K562 (cell line): ENCODE measurements around the gene PASD1. TPM values are rescaled to one million over a fixed set of nuclear protein-coding genes. Genes with fewer than 3 reads are reported as not detected.

Experiments used
- ATAC-seq: fragments of 200-7000 bp; cut with Tn5 transposase; 3 replicates; pipeline ENCODE4 v1.9.1; 2020; ENCODE audit warnings: moderate library complexity
- BruUV-seq: library from RNA; stranded (reverse); fragments of 400-500 nt; replicated peaks from 2 replicates; lab custom pipeline; 2021; lab: Mats Ljungman, UMichigan
- CTCF ChIA-PET: fragments of 300-600 bp; formaldehyde crosslinking; extraction: SDS; loops from one replicate; lab custom pipeline; 2021; ENCODE audit warnings: low intra/inter-chr PET ratio; lab: Yijun Ruan, JAX
- POLR2A ChIA-PET: fragments of 300-600, 350-650 bp; sonication (Branson Sonifier 250); formaldehyde crosslinking; extraction: SDS; loops from one replicate; lab custom pipeline; 2021; ENCODE audit warnings: antibody characterized with exemption, inconsistent platforms; lab: Yijun Ruan, JAX
- DNase-seq, 4 experiments: peaks; one replicate each; pipeline versions ENCODE4 v3.0.0 to v3.0.0-alpha.2; 2011 to 2018; ENCODE audit warnings: low spot score in 3 of 4, mixed read lengths in 3 of 4; ENCODE audit errors: extremely low read depth in 1 of 4
- FAIRE-seq: peaks from 2 replicates; lab custom pipeline; 2011; peaks lifted over from hg19 to GRCh38; lab: Jason Lieb, UNC
- H2AFZ ChIP-seq: 2 replicates; pipeline ENCODE4 v1.6.0; 2011; ENCODE audit warnings: low read depth, low read length, control low read depth, inconsistent platforms
- H3K27ac ChIP-seq: fragments of 200-600 bp; 3 replicates; pipeline ENCODE4 v1.8.0; 2011; ENCODE audit warnings: low read depth, mild to moderate bottlenecking, control low read depth, inconsistent platforms, low read length, moderate library complexity, mixed read lengths; ENCODE audit errors: extremely low read depth
- H3K27me3 ChIP-seq, 2 experiments: fragments of 300-600 bp in 1 of 2; 2 replicates in 1 of 2; 3 replicates in 1 of 2; pipeline versions ENCODE4 v1.6.0 to v1.8.0; 2011; ENCODE audit warnings: inconsistent platforms in 2 of 2, low read length in 2 of 2, mild to moderate bottlenecking in 1 of 2, mixed read lengths in 1 of 2, moderate library complexity in 1 of 2; ENCODE audit not compliant: control insufficient read depth in 2 of 2, insufficient read depth in 2 of 2
- H3K36me3 ChIP-seq: fragments of 300-600 bp; 3 replicates; pipeline ENCODE4 v1.8.0; 2011; ENCODE audit warnings: mild to moderate bottlenecking, low read length, inconsistent platforms; ENCODE audit not compliant: control insufficient read depth, insufficient read depth
- H3K4me1 ChIP-seq, 2 experiments: fragments of 200-600 bp in 1 of 2; replicated peaks in 1 of 2; 2 replicates in 1 of 2; 3 replicates in 1 of 2; pipeline versions ENCODE4 v1.5.1 to v1.8.0; 2011; ENCODE audit warnings: inconsistent platforms in 2 of 2, low read length in 2 of 2, mild to moderate bottlenecking in 1 of 2, mixed read lengths in 1 of 2, moderate library complexity in 1 of 2; ENCODE audit not compliant: control insufficient read depth in 2 of 2, insufficient read depth in 2 of 2
- H3K4me2 ChIP-seq: 2 replicates; pipeline ENCODE4 v1.6.1; 2011; ENCODE audit warnings: low read length, control low read depth, inconsistent platforms, mixed read lengths; ENCODE audit not compliant: insufficient read depth
- H3K4me3 ChIP-seq: fragments of 200-600 bp; sonication (generic), shearing (Covaris generic); 2 replicates; pipeline ENCODE4 v1.5.1; 2016; ENCODE audit warnings: control low read depth, inconsistent platforms
- H3K79me2 ChIP-seq: fragments of 200-600 bp; 3 replicates; pipeline ENCODE4 v1.8.0; 2011; ENCODE audit warnings: low read length, inconsistent platforms; ENCODE audit not compliant: control insufficient read depth, insufficient read depth
- H3K9ac ChIP-seq, 2 experiments: 2 replicates each; pipeline versions ENCODE4 v1.6.0 to v1.6.1; 2011; ENCODE audit warnings: low read depth in 2 of 2, low read length in 2 of 2, control low read depth in 1 of 2, inconsistent platforms in 1 of 2, mild to moderate bottlenecking in 1 of 2, mixed read lengths in 1 of 2; ENCODE audit not compliant: insufficient read depth in 1 of 2
- H3K9me1 ChIP-seq: one replicate; pipeline ENCODE4 v1.6.0; 2011; ENCODE audit warnings: inconsistent platforms, mild to moderate bottlenecking, low read length, moderate library complexity; ENCODE audit not compliant: control insufficient read depth, insufficient read depth
- H3K9me3 ChIP-seq: replicated peaks from 2 replicates; pipeline ENCODE4 v1.5.1; 2011; ENCODE audit warnings: low read depth, low read length, inconsistent platforms; ENCODE audit not compliant: control insufficient read depth, insufficient read depth
- H4K20me1 ChIP-seq: replicated peaks from 2 replicates; pipeline ENCODE4 v1.6.1; 2011; ENCODE audit warnings: low read length, inconsistent platforms, mixed read lengths; ENCODE audit not compliant: control insufficient read depth, insufficient read depth
- CHD2 ChIP-seq: IDR thresholded peaks from 2 replicates; pipeline ENCODE4 v1.6.1; 2011; ENCODE audit warnings: low read depth, low read length
- EP300 ChIP-seq: IDR thresholded peaks from 2 replicates; pipeline ENCODE4 v1.6.1; 2012; ENCODE audit warnings: low read length, improper control_type of control experiment
- ETV1 ChIP-seq: fragments of 450-650 bp; conservative IDR thresholded peaks from 2 replicates; pipeline ENCODE4 v1.6.1; 2016; ENCODE audit warnings: missing genetic modification characterization, control low read depth, low read depth, missing compliant biosample characterization
- KDM2B ChIP-seq: fragments of 250-450 bp; sonication (Bioruptor Pico); IDR thresholded peaks from 2 replicates; pipeline ENCODE4 v1.8.0; 2021; ENCODE audit warnings: mild to moderate bottlenecking, moderate library complexity
- LARP7 ChIP-seq: fragments of 450-650 bp; IDR thresholded peaks from 2 replicates; pipeline ENCODE4 v1.6.1; 2016
- MCM5 ChIP-seq: fragments of 450-650 bp; IDR thresholded peaks from 2 replicates; pipeline ENCODE4 v1.6.1; 2016; ENCODE audit warnings: low read depth
- NCOA4 ChIP-seq: fragments of 450-650 bp; IDR thresholded peaks from 2 replicates; pipeline ENCODE4 v1.6.1; 2018; ENCODE audit warnings: mild to moderate bottlenecking; ENCODE audit not compliant: partially characterized antibody
- NFATC3 ChIP-seq: fragments of 450-650 bp; IDR thresholded peaks from 2 replicates; pipeline ENCODE4 v1.6.1; 2017; ENCODE audit warnings: mild to moderate bottlenecking
- NFIX ChIP-seq: fragments of 250-450 bp; sonication (Bioruptor Pico); IDR thresholded peaks from 2 replicates; pipeline ENCODE4 v1.4.0; 2020; ENCODE audit warnings: low read depth, mild to moderate bottlenecking, moderate library complexity
- RCOR1 ChIP-seq, 2 experiments: IDR thresholded peaks; 2 replicates each; pipeline ENCODE4 v1.6.1; 2012; ENCODE audit warnings: low read depth in 2 of 2, low read length in 2 of 2, borderline replicate concordance in 1 of 2, improper control_type of control experiment in 1 of 2
- SLC30A9 ChIP-seq: fragments of 250-450 bp; sonication (Bioruptor Pico); IDR thresholded peaks from 2 replicates; pipeline ENCODE4 v1.8.0; 2022; ENCODE audit warnings: mild to moderate bottlenecking, moderate library complexity
- SUPT5H ChIP-seq: fragments of 450-650 bp; IDR thresholded peaks from 2 replicates; pipeline ENCODE4 v1.6.1; 2016
- TAF15 ChIP-seq: fragments of 200-400 bp; formaldehyde crosslinking; IDR thresholded peaks from 2 replicates; pipeline ENCODE4 v1.6.1; 2017; ENCODE audit warnings: mild to moderate bottlenecking, low read depth, low read length, moderate library complexity
- ZNF24 ChIP-seq: fragments of 450-650 bp; IDR thresholded peaks from 2 replicates; pipeline ENCODE4 v1.6.1; 2016
- ZNF408 ChIP-seq: fragments of 250-450 bp; sonication (Bioruptor Pico); IDR thresholded peaks from 2 replicates; pipeline ENCODE4 v1.4.0; 2020; ENCODE audit warnings: low read depth, mild to moderate bottlenecking, moderate library complexity
- ZNF584 ChIP-seq: fragments of 200-800 bp; sonication (Bioruptor generic); IDR thresholded peaks from 2 replicates; pipeline ENCODE4 v1.6.1; 2016; ENCODE audit warnings: low read depth, mild to moderate bottlenecking, missing genetic modification characterization, missing compliant biosample characterization
- WGBS: fragments of 100-300 bp; shearing (Covaris generic); methylation state at CpG from one replicate; pipeline ENCODE4 v1.1.6; 2016; ENCODE audit warnings: low coverage, mixed read lengths; ENCODE audit not compliant: insufficient coverage; ENCODE audit errors: missing lambda C conversion rate; 5-methylcytosine and 5-hydroxymethylcytosine counted together
- in situ Hi-C: fragments of 300-500 bp; cut with MboI; formaldehyde crosslinking; loops from 4 replicates; pipeline ENCODE4 v1.15.0; 2018; ENCODE audit warnings: inconsistent platforms, mixed read lengths
- intact Hi-C: fragments of 100-400 bp; cut with micrococcal nuclease; formaldehyde crosslinking; loops from 2 replicates; pipeline ENCODE4 v1.14.2; 2022
- polyA plus RNA-seq, 8 experiments: library from polyadenylated mRNA; depleted of rRNA in 4 of 8; stranded (reverse) in 5 of 8; unstranded in 3 of 8; fragments of >200 nt; fragmentation: Nextera tagmentation in 2 of 8; fragmentation: Illumina TruSeq in 1 of 8; extraction: Ambion mirVana in 2 of 8; extraction: Trizol in 1 of 8; gene quantifications; 2 replicates each; pipeline versions ENCODE4 v1.2.1 to v1.2.3, GENCODE V29; 2011 to 2014; ENCODE audit warnings: inconsistent platforms in 1 of 8, missing spikeins in 1 of 8
- total RNA-seq, 7 experiments: library from RNA; depleted of rRNA in 6 of 7; stranded (reverse); fragments of >200 nt in 6 of 7; fragmentation: Illumina TruSeq in 2 of 7; extraction: Trizol in 2 of 7; gene quantifications; 2 replicates each; pipeline versions ENCODE4 v1.2.1 to v1.2.3, GENCODE V29; 2011 to 2021; ENCODE audit warnings: low replicate concordance in 1 of 7
- TF ChIP-seq, protein P1 (sequence below), 2 experiments: IDR thresholded peaks in 1 of 2; conservative IDR thresholded peaks in 1 of 2; 2 replicates each; pipeline ENCODE4 v1.6.1; 2016; ENCODE audit warnings: low read depth in 2 of 2, mild to moderate bottlenecking in 1 of 2, missing compliant biosample characterization in 1 of 2, missing genetic modification characterization in 1 of 2, moderate library complexity in 1 of 2
- TF ChIP-seq, protein P2 (sequence below): fragments of 250-450 bp; sonication (Bioruptor Pico); IDR thresholded peaks from 2 replicates; pipeline ENCODE4 v1.8.0; 2021; ENCODE audit warnings: mild to moderate bottlenecking, moderate library complexity
- TF ChIP-seq, protein P3 (sequence below): fragments of 450-650 bp; IDR thresholded peaks from 2 replicates; pipeline ENCODE4 v1.6.1; 2016

PASD1 gene
- total and polyA plus RNA-seq, 9 of the 15 experiments (the other 6 are each of a cell fraction or from before 2014, with no cell fraction given), result 1.7 to 12.8 (median 9.6) TPM

DNA sequence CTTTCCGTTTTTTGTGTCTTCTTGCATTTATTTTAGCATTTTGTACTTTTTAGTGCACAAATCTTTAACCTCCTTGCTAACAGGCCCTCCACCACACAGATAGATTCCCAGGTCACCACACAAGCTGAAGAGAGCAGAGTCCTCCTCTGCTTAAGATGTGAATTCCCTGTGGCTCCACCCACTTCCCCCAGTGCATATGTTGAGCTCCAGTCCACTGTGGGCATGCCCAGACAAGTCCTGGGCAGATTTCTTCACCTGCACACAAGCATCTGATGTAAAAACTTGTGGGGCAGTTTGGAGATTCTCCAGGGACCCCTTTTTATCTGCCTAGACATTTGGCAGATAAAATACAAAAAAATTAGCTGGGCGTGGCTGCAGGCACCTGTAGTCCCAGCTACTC is 19.8 kb upstream of the PASD1 start:
- ATAC-seq (no peak), DNase-seq (no peak), FAIRE-seq (no peak)
- Histone ChIP-seq H3K27me3 (peaks cover 0 to 5% of the 10 kb centered on the region in 2 experiments; a peak in 1 of 5 replicates), H3K27ac (no peak overlapping the region), H3K9ac (no peak overlapping the region), H4K20me1 (no peaks in the 10 kb centered on the region), H3K4me2 (no peak overlapping the region), H3K4me1 (no peaks in the 10 kb centered on the region), H3K9me1 (no peaks in the 10 kb centered on the region), H3K36me3 (no peaks in the 10 kb centered on the region), H3K9me3 (no peaks in the 10 kb centered on the region), H2AFZ (no peak overlapping the region), H3K79me2 (no peaks in the 10 kb centered on the region), H3K4me3 (no peak overlapping the region)
- 4% methylated on average over 2 of the region's 2 CpGs for WGBS
- BruUV-seq, result no TSS peak
- in situ Hi-C loops, result no loop called here
- intact Hi-C loops, result no loop called here
- ChIA-PET POLR2A (no interaction called here), CTCF (no interaction called here)
- no peak for TF ChIP-seq ZNF408 (CRISPR knock-in tag)
- TF ChIP-seq CHD2, result no peak
- no peak for TF ChIP-seq MCM5
- TF ChIP-seq EP300, result no peak
- TF ChIP-seq, protein P1, sequence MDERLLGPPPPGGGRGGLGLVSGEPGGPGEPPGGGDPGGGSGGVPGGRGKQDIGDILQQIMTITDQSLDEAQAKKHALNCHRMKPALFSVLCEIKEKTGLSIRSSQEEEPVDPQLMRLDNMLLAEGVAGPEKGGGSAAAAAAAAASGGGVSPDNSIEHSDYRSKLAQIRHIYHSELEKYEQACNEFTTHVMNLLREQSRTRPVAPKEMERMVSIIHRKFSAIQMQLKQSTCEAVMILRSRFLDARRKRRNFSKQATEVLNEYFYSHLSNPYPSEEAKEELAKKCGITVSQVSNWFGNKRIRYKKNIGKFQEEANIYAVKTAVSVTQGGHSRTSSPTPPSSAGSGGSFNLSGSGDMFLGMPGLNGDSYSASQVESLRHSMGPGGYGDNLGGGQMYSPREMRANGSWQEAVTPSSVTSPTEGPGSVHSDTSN (CRISPR knock-in tag; IDR thresholded peaks at IDR 0.05; ENCODE audit: low read depth), result no peak
- TF ChIP-seq, protein P1 (tag; conservative IDR thresholded peaks at IDR 0.05; ENCODE audit: low read depth), result no peak
- no peak for TF ChIP-seq ZNF24
- no peak for TF ChIP-seq LARP7
- TF ChIP-seq ZNF584 (CRISPR knock-in tag), result no peak
- TF ChIP-seq TAF15, result no peak
- no peak for TF ChIP-seq NFIX (CRISPR knock-in tag)
- TF ChIP-seq, protein P2, sequence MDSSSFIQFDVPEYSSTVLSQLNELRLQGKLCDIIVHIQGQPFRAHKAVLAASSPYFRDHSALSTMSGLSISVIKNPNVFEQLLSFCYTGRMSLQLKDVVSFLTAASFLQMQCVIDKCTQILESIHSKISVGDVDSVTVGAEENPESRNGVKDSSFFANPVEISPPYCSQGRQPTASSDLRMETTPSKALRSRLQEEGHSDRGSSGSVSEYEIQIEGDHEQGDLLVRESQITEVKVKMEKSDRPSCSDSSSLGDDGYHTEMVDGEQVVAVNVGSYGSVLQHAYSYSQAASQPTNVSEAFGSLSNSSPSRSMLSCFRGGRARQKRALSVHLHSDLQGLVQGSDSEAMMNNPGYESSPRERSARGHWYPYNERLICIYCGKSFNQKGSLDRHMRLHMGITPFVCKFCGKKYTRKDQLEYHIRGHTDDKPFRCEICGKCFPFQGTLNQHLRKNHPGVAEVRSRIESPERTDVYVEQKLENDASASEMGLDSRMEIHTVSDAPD (CRISPR knock-in tag), result no peak
- no peak for TF ChIP-seq KDM2B (CRISPR knock-in tag)
- TF ChIP-seq NFATC3, result no peak
- no peak for TF ChIP-seq ETV1 (tag)
- TF ChIP-seq NCOA4, result no peak
- TF ChIP-seq SUPT5H, result no peak
- TF ChIP-seq RCOR1 (IDR thresholded peaks at IDR 0.05; ENCODE audit: borderline replicate concordance in 1 of 2, low read depth in 2 of 2, low read length in 2 of 2), result no peak
- TF ChIP-seq, protein P3, sequence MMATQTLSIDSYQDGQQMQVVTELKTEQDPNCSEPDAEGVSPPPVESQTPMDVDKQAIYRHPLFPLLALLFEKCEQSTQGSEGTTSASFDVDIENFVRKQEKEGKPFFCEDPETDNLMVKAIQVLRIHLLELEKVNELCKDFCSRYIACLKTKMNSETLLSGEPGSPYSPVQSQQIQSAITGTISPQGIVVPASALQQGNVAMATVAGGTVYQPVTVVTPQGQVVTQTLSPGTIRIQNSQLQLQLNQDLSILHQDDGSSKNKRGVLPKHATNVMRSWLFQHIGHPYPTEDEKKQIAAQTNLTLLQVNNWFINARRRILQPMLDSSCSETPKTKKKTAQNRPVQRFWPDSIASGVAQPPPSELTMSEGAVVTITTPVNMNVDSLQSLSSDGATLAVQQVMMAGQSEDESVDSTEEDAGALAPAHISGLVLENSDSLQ, result no peak
- TF ChIP-seq SLC30A9 (CRISPR knock-in tag), result no peak
